NCI-H2196 (cell line): Measurements from ENCODE around the gene EFCAB13.
"Not testable (repeated sequence)": the region's sequence is repeated elsewhere in the genome, so short reads cannot be mapped to it uniquely, and the experiment has no call there.

Experiments used
- DNase-seq: peaks from one replicate; lab custom pipeline; 2025; ENCODE audit not compliant: unreplicated experiment; lab: John Stamatoyannopoulos, UW

EFCAB13 gene

DNA sequence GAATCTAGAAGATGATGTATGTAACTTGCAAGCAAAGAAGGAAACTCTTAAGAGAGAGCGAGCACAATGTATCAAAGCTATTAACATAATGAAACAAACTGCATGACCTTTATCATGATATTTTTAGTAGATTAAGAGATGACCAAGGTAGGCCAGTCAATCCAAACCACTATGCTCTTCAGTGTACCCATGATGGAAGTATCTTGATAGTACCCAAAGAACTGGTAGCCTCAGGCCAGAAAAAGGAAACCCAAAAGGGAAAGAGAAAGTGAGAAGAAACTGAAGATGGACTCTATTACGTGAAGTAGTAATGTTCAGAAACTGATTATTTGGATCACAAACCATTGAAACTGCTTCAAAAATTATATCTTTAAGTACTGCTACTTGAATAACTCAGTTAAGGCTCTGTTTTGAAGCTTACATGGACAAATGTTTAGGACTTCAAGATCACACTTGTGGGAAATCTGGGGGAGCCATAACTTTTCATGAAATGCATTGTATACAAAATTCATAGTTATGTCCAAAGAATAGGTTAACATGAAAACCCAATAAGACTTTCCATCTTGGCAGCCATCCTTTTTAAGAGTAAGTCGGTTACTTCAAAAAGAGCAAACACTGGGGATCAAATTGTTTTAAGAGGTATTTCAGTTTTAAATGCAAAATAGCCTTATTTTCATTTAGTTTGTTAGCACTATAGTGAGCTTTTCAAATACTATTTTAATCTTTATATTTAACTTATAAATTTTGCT lies 102.3 kb downstream of the EFCAB13 start:
- not testable (repeated sequence) for DNase-seq

DNA sequence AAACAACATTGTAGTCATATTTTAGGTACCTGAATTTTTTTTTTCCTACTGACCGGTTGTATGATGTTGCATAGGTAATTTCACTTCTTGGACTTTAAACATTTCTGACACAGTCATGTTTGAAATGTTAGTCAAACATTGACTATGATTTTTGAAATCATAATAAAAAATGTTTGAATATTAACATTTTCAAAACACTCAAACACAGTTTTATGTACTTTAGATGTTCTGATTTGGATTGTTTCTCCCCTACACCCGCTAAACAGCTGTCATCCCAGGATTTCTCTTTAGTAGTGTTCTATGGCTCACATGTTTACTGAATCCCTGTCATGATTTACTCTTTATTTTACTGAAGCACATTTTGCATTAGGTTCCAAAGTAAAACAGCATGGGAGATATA lies 104.2 kb downstream of the EFCAB13 start:
- DNase-seq = no peak

DNA sequence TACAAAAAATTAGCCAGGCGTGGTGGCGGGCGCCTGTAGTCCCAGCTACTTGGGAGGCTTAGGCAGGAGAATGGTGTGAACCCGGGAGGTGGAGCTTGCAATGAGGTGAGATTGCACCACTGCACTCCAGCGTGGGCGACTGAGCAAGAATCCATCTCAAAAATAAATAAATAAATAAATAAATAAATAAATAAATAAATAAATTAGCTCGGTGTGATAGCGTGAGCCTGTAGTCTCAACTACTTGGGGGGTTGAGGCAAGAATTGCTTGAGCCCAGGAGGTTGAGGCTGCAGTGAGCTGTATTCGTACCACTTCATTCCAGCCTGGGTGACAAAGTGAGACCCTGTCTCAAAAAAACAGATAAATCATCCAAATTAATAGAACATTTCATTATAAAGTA lies 108.5 kb downstream of the EFCAB13 start:
- DNase-seq = not testable (repeated sequence)

DNA sequence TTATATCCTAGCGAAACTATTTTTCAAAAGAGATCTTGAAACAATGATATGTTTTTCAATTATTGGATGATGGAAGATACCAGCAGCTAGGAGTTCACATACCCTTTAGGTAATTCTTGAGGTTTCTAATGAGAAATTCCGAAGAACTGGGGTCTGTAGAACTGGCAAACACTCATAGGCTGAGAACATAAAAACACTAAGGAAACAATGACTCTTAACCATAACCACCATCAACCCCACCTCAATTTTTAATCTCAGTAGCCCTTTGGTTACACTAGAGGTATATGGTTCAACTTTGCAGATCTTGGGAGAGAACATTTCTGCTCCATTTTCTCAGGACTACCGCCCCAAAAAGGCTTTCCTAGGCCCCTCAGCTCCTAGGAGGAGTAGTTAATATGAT lies 141.4 kb downstream of the EFCAB13 start:
- DNase-seq = no peak

DNA sequence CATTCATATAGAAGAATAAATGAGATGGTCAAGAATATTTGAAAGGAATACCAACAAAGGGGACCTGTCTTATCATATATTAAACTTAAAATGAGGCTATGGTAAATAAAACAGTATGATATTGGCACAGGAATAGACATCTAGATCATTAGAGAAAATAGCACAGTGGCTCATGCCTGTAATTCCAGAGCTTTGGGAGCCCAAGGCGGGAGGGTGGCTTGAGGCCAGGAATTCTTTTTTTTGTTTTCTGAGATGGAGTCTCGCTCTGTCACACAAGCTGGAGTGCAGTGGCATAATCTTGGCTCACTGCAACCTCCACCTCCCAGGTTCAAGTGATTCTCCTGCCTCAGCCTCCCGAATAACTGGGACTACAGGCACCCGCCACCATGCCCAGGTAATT lies 143.2 kb downstream of the EFCAB13 start:
- DNase-seq = not testable (repeated sequence)

DNA sequence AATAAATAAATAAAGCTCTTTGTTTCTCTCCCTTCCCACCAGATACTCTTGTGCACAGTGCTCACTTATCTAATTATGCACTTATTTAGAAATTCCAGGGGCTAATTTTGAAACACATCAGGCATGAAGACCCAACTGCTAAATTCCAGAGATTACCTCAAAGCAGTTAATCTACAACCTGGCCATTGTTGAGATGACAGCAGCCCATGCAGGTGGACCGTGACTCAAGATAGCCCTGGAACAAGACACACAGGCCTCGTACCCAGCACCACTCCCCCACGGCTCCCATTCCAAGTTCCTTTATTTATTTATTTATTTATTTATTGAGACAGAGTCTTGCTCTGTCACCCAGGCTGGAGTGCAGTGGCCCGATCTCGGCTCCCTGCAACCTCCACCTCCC lies 147.1 kb downstream of the EFCAB13 start:
- DNase-seq = no peak

DNA sequence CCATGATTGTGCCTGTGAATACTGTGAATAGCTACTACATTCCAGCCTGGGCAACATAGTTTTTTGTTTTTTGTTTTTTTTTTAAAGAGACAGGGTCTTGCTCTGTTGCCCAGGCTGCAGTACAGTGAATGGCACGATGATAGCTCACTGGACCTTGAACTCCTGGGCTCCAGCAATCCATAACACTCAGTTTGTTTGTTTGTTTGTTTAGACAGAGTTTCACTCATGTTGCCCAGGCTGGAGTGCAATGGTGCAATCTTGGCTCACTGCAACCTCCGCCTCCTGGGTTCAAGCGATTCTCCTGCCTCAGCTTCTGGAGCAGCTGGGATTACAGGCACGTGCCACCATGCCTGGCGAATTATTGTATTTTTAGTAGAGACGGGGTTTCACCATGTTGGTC lies 148.3 kb downstream of the EFCAB13 start:
- DNase-seq = not testable (repeated sequence)
